COLO668 (cell line): ENCODE results near the gene CD93.

ENCODE experiments used
- DNase-seq: peaks from one replicate; lab custom pipeline; 2025; ENCODE audit not compliant: unreplicated experiment; lab: John Stamatoyannopoulos, UW

Gene CD93

GRCh38 chr20:23037017-23037481 lies 49.1 kb downstream of the CD93 start:
- DNase-seq, result no peak

DNA sequence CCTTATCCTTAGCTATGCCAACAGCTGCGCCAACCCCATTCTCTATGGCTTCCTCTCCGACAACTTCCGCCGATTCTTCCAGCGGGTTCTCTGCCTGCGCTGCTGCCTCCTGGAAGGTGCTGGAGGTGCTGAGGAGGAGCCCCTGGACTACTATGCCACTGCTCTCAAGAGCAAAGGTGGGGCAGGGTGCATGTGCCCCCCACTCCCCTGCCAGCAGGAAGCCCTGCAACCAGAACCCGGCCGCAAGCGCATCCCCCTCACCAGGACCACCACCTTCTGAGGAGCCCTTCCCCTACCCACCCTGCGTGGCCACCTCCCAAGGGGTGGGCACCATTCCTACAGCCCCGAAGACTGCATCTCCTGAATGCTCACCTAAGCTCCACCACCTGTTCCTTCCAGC lies 49.8 kb downstream of the CD93 start:
- DNase-seq, result no peak

DNA sequence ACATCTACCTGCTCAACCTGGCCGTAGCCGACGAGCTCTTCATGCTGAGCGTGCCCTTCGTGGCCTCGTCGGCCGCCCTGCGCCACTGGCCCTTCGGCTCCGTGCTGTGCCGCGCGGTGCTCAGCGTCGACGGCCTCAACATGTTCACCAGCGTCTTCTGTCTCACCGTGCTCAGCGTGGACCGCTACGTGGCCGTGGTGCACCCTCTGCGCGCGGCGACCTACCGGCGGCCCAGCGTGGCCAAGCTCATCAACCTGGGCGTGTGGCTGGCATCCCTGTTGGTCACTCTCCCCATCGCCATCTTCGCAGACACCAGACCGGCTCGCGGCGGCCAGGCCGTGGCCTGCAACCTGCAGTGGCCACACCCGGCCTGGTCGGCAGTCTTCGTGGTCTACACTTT lies 50.4 kb downstream of the CD93 start:
- no peak for DNase-seq

DNA sequence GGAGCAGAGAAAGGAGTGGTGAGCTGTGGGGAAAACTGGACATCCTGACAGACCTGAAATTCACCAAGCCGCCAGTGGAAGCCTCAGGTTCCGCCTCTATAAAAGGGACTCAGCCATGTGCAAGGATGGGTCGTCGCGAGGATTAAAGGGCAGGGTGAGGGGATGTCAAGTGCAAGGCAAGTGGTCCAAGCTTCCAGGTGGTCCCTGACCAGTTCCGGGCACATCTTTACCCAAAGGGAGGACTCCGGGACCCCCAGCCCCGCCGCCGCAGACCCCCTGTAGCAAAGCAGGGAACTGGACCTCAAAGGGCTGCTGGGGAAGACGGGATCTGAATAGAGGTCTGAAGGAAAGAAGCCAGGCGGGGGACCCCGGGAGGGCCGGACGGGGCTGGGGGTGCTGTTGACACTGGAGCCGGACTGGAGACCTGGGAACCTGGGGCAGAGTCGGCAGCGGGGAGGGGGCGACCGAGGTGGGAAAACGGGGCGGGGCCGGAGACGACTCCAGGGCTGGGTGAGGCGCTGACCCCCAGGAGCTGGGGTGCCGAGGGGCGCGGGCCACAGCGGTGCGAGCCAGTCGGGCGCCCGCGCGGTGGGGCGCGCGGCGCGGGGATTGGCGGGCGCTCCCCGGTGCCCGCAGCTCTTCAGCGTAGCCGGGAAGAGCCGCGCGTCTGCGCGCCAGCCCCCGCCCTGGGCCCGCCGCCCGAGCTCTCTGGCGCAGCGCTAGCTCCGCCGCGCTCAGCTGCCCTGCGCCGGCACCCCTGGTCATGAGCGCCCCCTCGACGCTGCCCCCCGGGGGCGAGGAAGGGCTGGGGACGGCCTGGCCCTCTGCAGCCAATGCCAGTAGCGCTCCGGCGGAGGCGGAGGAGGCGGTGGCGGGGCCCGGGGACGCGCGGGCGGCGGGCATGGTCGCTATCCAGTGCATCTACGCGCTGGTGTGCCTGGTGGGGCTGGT lies 51.1 kb downstream of the CD93 start, which contains the start of gene SSTR4:
TSS of gene SSTR4 (plus strand) at position 592 of the 951 bp plus-strand sequence. CDS start at position 764, 172 bp downstream.
- no peak for DNase-seq

GRCh38 chr20:23033918-23034317 lies 52.2 kb downstream of the CD93 start:
- DNase-seq, result no peak

GRCh38 chr20:23032750-23033078 lies 53.4 kb downstream of the CD93 start:
- DNase-seq, result no peak

DNA sequence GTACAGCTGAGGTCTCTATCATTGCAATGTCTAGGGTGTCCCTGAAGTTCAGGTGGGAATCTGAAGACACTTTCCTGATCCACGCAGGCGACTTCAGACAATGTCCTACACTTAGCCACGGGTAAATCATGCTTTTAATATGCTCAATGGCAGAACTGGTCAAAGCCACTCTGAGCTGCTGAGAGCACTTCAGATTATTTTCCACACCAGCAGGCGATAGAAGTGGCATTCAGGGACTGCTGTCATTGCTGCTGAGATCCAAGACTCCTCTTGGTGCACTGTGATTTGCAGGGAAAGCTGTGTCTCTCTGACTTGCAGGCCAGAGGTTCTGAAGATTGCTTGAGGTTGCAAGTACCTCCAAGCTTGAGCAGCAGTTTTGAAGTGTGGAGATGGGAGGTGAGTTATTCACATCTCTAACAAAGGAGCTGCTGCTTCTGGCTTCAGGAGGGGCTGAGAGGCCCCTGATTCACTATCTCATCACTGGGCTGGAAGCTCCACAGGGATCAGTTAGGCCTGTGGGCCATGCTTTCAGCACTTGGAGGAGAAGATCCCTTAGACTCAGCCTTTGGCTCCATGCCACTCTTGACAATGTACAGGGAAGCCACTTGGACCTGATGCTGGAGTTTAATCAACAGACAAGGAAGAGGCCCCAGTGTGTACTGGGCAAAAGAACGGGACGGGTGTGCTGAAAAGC lies 53.9 kb downstream of the CD93 start:
- no peak for DNase-seq

DNA sequence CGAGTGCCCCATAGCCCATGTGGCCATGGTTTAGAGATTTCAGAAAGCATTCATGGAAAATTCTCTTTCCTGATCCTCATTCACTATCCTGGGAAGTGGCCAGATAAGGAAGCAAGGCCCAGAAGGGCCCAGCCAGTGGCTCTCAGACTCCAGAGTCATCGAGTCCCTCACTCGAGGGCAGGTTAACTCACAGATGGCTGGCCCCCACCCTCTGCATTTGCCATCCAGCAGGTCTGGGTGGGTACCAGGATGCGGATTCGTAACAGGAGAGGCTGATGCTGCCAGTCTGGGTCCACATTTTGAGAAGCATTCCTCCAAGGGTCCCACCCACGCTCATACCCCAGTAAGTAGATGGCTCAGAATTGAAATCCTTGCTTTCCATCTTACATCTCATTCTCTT lies 54.8 kb downstream of the CD93 start:
- DNase-seq, result no peak
